GM18526 (cell line): Measurements from ENCODE around the gene HOMEZ.

Source experiments
- POLR2A ChIP-seq: IDR thresholded peaks from 3 replicates; pipeline ENCODE4 v1.6.1; 2011; ENCODE audit not compliant: insufficient read length; ENCODE audit errors: extremely low read depth

HOMEZ gene

GRCh38 chr14:23297611-23298277 is 11.8 kb upstream of the HOMEZ start:
- no peak for TF ChIP-seq POLR2A

GRCh38 chr14:23297096-23297495 is 11.2 kb upstream of the HOMEZ start:
- TF ChIP-seq POLR2A, result no peak

GRCh38 chr14:23296012-23296777 is 10.3 kb upstream of the HOMEZ start:
- TF ChIP-seq POLR2A, result no peak

DNA sequence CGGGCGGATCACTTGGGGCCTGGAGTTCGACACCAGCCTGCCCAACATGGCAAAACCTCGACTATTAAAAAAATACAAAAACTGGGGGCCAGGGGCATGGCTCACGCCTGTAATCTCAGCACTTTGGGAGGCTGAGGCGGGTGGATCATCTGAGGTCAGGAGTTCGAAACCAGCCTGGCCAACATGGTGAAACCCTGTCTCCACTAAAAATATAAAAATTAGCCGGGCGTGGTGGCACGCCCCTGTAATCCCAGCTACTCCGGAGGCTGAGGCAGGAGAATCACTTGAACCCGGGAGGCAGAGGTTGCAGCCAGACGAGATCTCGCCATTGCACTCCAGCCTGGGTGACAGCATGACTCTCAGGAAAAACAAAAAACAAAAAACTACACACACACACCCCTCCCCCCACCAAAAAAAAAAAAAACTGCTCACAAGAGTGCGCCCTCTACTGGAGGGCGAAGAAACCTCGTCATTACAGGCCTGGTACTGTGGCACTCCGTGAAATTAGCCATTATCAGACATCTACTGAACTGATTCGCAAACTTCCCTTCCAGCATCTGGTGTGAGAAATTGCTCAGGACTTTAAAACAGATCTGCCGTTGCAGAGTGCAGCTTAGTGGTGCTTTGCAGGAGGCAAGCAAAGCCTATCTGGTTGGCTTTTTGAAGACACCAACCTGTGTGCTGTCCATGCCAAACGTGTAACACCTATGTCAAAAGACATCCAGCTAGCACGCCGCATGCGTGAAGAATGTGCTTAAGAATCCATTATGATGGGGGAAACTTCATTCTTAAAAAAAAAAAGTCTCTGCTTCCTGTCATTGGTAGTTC is 9.0 kb upstream of the HOMEZ start:
- no peak for TF ChIP-seq POLR2A

GRCh38 chr14:23286902-23287479 is 1.1 kb upstream of the HOMEZ start:
- TF ChIP-seq POLR2A, result no peak

DNA sequence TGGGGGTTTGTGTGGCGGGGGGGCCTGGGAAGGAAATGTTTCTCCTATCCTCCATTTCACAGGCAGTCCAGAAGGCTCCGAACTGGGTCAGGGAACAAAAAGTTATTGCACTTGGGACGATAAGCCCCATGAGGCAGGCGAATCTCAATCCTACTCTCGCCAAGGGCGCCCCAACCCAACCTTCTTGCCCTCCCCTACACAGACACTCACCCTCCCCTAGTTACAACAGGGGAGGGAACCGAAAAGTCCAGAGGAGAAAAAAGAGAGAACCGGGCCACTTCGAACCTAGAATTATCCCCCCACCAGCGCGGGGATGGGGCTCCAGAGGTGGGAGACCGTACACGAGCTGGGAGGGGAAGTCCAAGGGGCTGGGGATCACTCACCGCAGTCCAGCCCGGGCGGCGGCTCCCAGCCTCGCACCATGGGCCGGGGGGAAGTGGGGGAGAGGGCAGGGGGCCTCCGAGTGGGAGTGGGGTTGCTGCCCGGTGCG is 357 bp downstream of the HOMEZ start:
- TF ChIP-seq POLR2A, result no peak

DNA sequence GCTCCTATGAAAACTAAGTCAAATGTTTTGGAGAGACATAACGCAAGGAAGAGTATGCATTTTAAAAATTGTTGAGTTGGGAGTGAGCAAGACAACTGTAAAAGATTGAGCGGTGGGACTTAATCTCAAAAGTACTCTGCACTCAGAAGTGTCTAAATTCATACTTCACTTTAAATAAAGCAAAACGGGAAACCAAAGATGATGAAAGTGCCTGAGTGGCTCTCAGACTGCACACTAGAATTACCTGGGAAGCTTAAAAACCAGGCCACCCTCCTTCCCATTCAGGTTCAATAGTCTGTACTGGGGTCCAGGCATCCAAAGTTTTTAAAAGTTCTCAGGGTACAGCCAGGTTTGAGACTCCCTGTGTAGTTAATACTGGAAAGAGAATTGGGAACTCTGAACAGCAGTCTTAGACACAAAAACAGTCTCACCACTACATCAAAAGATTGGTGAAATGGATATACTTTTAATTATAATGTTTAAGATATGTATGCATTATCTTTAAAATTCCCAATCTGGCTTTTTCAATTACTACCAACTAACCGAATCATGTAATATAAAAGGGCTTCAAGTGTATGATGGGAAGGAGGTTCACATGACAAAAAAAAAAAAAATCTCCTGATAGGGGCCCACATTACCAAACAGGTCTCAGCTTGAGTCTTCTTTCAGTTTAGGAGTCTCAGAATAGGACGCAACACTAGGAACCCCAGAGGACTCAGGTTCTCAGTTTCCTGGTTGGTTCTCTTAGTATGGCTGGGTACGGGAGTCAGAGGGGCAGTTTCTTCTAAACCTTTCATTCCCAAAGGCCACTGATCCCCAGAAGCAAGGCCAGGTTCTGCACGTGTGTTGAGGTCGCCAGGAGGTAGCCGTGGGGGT is 1.0 kb downstream of the HOMEZ start:
- TF ChIP-seq POLR2A, result no peak

- TF ChIP-seq POLR2A, result no peak
Measured at GRCh38 chr14:23281247-23281646, 4.7 kb downstream of the HOMEZ start.

- TF ChIP-seq POLR2A, result no peak
Measured at GRCh38 chr14:23277189-23277588, 8.7 kb downstream of the HOMEZ start.

DNA sequence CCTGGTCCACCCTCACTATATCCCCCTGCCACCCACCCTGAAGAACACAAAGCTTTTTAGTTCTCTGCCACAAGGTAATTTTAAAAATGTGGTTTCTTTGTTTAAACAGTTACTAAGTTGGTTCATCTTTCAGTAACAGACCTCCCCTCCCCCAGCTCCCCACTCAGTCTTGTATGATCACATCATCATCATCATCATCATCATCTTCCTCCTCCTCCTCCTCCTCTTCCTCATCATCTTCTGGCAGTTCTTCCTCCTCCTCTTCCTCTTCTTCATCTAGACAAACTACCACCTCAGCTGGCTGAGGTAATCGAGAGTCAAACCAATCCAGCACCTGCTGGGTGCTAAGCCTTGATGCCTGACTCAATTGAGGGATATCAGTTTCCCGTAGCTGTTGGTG is 10.5 kb downstream of the HOMEZ start:
- TF ChIP-seq POLR2A, result no peak

GRCh38 chr14:23269193-23269592 is 16.7 kb downstream of the HOMEZ start:
- no peak for TF ChIP-seq POLR2A

DNA sequence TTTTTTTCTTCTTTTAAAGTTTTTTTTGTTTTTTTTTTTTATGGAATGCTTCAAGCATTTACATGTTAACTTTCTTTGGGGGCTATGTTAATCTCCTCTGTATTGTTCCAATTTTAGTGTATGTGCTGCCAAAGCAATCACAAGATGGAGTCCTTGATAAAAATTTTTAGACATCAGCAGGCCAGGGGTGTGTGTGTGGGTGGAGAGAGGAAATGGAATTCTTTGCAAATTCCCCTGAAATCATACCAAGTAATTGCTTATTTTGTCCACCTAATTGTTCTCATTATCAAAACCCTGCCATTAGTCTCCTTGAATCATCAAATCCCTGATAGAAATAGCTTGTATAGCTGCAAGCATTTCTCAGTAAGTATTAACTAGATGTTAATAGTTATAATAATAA is 26.5 kb downstream of the HOMEZ start:
- TF ChIP-seq POLR2A, result no peak

DNA sequence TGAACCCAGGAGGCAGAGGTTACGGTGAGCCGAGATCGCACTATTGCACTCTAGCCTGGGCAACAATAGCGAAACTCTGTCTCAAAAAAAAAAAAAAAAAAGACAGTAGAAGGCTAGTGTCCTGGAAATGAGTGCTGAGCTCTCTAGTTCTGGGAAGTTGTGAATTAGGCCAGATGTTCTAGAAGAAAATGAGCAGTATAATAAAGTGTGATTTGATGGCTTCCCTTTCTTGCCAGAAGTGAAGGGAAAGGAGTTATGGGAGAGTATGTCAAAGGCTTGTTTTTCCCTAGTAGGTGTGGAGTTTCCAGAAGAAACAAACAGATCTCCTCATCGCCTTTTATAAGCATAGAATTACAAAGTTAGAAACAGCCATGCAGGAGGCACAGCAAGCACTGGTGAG is 27.7 kb downstream of the HOMEZ start:
- TF ChIP-seq POLR2A, result no peak
